ENCODE results near the gene MT1HL1. TPM values are rescaled to one million over a fixed set of nuclear protein-coding genes. Genes with fewer than 3 reads are reported as not detected.

The MT1HL1 gene
- total and polyA plus RNA-seq, 2 experiments from 2014 or later = not detected

DNA sequence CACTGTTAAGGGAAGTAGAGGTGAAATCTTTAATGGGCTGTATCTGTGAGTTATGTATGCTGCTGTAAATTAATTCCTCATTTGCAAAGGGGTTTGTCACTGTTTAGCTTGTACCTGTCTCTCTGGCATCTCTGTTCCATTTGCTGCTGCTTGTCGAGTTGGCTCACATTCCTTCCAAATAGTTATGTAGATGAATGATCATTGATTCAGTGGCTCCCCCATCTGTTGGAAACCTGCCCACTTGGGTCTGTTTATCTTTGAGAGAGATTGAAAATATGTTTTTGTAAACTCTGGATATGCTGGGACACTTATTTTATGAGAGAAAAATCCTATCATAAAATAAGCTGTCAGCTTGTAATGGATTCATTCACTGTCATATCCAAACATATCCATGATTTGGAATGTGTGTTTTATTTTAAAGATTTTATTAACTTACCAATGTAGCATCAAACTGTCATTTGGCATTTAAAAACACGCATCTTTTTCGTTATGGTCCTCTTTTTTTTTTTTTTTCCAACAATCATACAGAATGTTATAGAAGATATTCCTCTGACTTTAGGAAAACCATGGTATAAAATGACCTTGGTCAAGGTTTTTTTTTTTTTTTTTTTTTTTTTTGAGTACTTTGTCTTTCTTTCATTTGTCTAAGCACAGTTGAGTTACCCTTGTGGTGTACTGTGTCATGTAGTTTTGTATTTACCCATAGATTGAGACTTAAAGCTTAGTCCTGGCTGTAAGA is 41.2 kb upstream of the MT1HL1 start:
- Histone ChIP-seq H3K4me1 (ENCODE audit: insufficient read depth) (peaks cover 8% of the 10 kb centered on the region), H3K9me3 (ENCODE audit: low read depth) (no peaks in the 10 kb centered on the region), H3K27me3 (peaks cover 69% of the 10 kb centered on the region), H3K4me3 (no peak overlapping the region), H2AFZ (no peak overlapping the region), H3K79me2 (no peaks in the 10 kb centered on the region), H4K20me1 (ENCODE audit: insufficient read depth, poor library complexity, severe bottlenecking) (no peaks in the 10 kb centered on the region), H3K36me3 (replicated peaks; ENCODE audit: insufficient read depth, low read depth) (no peaks in the 10 kb centered on the region), H3K4me2 (no peak overlapping the region), H3K27ac (no peak overlapping the region), H3K9me2 (replicated peaks; ENCODE audit: insufficient read depth) (no peaks in the 10 kb centered on the region)
- TF ChIP-seq EZH2 (IDR thresholded peaks at IDR 0.05; ENCODE audit: borderline replicate concordance) = no peak
- TF ChIP-seq, protein P1, sequence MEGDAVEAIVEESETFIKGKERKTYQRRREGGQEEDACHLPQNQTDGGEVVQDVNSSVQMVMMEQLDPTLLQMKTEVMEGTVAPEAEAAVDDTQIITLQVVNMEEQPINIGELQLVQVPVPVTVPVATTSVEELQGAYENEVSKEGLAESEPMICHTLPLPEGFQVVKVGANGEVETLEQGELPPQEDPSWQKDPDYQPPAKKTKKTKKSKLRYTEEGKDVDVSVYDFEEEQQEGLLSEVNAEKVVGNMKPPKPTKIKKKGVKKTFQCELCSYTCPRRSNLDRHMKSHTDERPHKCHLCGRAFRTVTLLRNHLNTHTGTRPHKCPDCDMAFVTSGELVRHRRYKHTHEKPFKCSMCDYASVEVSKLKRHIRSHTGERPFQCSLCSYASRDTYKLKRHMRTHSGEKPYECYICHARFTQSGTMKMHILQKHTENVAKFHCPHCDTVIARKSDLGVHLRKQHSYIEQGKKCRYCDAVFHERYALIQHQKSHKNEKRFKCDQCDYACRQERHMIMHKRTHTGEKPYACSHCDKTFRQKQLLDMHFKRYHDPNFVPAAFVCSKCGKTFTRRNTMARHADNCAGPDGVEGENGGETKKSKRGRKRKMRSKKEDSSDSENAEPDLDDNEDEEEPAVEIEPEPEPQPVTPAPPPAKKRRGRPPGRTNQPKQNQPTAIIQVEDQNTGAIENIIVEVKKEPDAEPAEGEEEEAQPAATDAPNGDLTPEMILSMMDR (IDR thresholded peaks at IDR 0.05; ENCODE audit: poor library complexity) = no peak
- TF ChIP-seq EZH2phosphoT487 (IDR thresholded peaks at IDR 0.05; ENCODE audit: low read depth, severe bottlenecking, unreplicated experiment) = no peak
- no peak for DNase-seq (ENCODE audit: low spot score)
- 40% methylated on average over 3 of the region's 3 CpGs for WGBS (ENCODE audit: low lambda C conversion rate, missing lambda C conversion rate)

DNA sequence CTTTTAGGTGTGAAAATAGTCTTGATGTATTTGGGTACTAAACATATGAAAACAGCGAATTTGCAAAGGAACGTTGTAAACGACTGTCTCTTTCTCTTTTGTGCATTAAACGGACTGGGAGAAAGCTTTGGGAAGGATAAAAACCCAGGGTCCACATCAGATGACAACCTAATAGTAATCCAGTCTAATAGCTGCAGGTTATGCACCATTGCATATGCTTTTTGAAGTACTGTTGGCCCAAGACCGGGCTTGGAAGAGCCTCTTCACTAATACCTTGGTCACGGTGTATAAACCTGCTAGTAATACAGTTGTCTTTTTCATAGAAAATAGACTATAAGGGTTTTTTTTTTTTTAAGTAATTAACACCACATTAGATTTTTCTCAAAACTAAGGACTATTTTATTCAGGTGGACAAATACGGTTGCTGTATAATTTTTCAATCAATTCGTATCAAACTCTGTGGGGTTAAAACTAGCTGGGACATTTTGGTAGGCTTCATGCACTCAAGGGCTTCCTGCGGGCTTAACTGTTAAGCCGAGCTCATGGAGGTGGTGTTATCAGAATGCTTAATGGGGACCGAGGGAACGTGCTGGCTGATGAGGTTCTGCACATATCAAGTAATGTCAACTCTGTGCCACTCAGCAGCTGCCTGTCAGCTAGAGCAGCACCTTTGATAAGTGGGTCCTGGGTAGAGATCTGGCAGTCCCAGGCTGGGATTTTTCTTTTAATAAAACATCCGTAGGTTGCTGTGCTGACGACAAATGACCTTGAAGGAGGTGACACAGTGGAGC is 39.8 kb upstream of the MT1HL1 start:
- H3K79me2 ChIP-seq = no peaks in the 10 kb centered on the region
- no peaks in the 10 kb centered on the region for H3K9me3 ChIP-seq (ENCODE audit: low read depth)
- H3K27ac ChIP-seq = no peak overlapping the region
- no peak for TF ChIP-seq EZH2 (IDR thresholded peaks at IDR 0.05; ENCODE audit: borderline replicate concordance)
- TF ChIP-seq, protein P1 (IDR thresholded peaks at IDR 0.05; ENCODE audit: poor library complexity) = no peak
- TF ChIP-seq EZH2phosphoT487 (IDR thresholded peaks at IDR 0.05; ENCODE audit: low read depth, severe bottlenecking, unreplicated experiment) = no peak
- peaks cover 8% of the 10 kb centered on the region for H3K4me1 ChIP-seq (ENCODE audit: insufficient read depth)
- peaks cover 73% of the 10 kb centered on the region for H3K27me3 ChIP-seq
- H2AFZ ChIP-seq = no peak overlapping the region
- peak overlapping the region; percentile 96 for H3K4me2 ChIP-seq
- no peak for DNase-seq (ENCODE audit: low spot score)
- no peaks in the 10 kb centered on the region for H3K9me2 ChIP-seq (replicated peaks; ENCODE audit: insufficient read depth)
- H3K36me3 ChIP-seq (replicated peaks; ENCODE audit: insufficient read depth, low read depth) = no peaks in the 10 kb centered on the region
- H3K4me3 ChIP-seq = no peak overlapping the region
- no peaks in the 10 kb centered on the region for H4K20me1 ChIP-seq (ENCODE audit: insufficient read depth, poor library complexity, severe bottlenecking)
- 11% methylated on average over 14 of the region's 14 CpGs for WGBS (ENCODE audit: low lambda C conversion rate, missing lambda C conversion rate)

DNA sequence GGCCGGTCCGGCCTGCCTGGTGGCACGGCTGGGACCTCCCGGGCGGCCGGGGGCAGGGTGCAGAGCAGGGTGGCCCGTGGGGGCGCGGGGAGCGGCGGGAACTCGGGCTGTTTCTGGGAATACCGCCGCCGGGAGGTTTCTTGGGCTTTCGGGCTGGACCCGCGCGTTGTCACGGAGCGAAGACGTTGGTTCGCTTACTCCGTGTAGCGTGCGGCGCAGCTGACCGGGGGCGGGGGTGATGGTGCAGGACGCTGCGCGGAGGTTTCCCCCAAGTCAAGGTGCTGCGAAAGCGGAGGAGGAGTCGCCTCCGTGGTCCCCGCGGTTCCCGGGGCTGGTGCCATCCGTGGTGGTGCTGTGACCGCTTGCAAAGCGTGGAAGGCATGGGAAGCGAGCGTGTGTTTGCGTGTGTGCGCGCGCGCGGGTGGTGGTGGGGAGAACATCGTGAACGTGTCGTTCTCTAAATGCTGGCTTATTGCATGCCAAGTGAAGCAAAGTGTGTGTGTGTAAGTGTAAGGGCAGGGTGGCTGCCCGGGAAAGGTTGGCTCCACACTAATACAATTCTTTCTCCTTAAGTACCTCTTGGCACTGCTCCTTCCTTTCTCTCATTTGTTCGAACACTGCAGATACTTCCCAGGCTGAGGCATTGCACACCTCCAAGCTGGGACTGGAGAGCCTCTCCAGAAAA is 38.8 kb upstream of the MT1HL1 start:
- TF ChIP-seq EZH2 (IDR thresholded peaks at IDR 0.05; ENCODE audit: borderline replicate concordance) (no peak), EZH2phosphoT487 (IDR thresholded peaks at IDR 0.05; ENCODE audit: low read depth, severe bottlenecking, unreplicated experiment) (no peak)
- TF ChIP-seq, protein P1 (IDR thresholded peaks at IDR 0.05; ENCODE audit: poor library complexity) = no peak
- peak; percentile 18 for DNase-seq (ENCODE audit: low spot score)
- H3K36me3 ChIP-seq (replicated peaks; ENCODE audit: insufficient read depth, low read depth) = no peaks in the 10 kb centered on the region
- H2AFZ ChIP-seq = peak overlapping the region; percentile 31
- H3K4me2 ChIP-seq = peak overlapping the region; percentile 96
- peak overlapping the region; percentile 45 for H3K4me3 ChIP-seq
- H4K20me1 ChIP-seq (ENCODE audit: insufficient read depth, poor library complexity, severe bottlenecking) = no peaks in the 10 kb centered on the region
- H3K27ac ChIP-seq = no peak overlapping the region
- H3K79me2 ChIP-seq = no peaks in the 10 kb centered on the region
- peaks cover 73% of the 10 kb centered on the region for H3K27me3 ChIP-seq
- peaks cover 8% of the 10 kb centered on the region for H3K4me1 ChIP-seq (ENCODE audit: insufficient read depth)
- H3K9me3 ChIP-seq (ENCODE audit: low read depth) = no peaks in the 10 kb centered on the region
- no peaks in the 10 kb centered on the region for H3K9me2 ChIP-seq (replicated peaks; ENCODE audit: insufficient read depth)
- WGBS (ENCODE audit: low lambda C conversion rate, missing lambda C conversion rate) = 3% methylated on average over 41 of the region's 55 CpGs
